ENCODE data around the gene COQ7.

COQ7 gene

GRCh38 chr16:19113577-19114358 is 46.4 kb downstream of the COQ7 start, which contains the start of gene ITPRIPL2:
Gene ITPRIPL2 (plus strand): TSS chr16:19113964. CDS start chr16:19114462, 498 bp downstream.
- DNase-seq: peak; percentile 81

DNA sequence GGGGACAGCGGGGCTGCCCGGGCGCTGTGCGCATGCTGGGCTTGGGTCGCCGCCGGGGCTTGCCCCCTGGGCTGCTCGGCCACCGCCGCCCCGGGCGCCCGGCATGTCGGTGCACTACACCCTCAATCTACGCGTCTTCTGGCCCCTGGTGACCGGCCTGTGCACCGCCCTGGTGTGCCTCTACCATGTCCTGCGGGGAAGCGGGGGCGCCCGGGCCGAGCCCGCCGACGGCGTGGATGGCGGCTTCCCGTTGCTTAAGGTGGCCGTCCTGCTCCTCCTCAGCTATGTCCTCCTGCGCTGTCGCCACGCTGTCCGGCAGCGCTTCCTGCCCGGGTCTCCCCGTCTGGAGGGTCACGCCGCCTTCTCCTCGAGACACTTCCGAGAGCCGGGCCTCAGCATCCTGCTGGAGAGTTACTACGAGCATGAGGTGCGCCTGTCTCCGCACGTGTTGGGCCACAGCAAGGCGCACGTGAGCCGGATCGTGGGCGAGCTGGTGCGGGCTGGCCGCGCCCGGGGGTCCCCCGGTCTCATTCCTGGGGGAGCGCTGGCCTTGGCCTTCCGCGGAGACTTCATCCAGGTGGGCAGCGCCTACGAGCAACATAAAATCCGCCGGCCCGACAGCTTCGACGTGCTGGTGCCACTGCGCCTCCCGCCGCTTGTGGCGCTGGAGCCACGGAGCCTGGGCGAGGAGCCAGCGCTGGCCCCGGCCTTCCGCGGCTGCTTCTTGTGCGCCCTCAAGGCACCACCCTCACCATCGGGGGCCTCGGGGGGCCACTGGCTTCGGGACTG is 47.1 kb downstream of the COQ7 start:
- peak; percentile 76 for DNase-seq

- DNase-seq: no peak
Measured at GRCh38 chr16:19115148-19116021, 48.0 kb downstream of the COQ7 start.

GRCh38 chr16:19116711-19117449 is 49.5 kb downstream of the COQ7 start:
- DNase-seq: no peak

- DNase-seq: no peak
Measured at GRCh38 chr16:19118938-19119431, 51.6 kb downstream of the COQ7 start.

DNA sequence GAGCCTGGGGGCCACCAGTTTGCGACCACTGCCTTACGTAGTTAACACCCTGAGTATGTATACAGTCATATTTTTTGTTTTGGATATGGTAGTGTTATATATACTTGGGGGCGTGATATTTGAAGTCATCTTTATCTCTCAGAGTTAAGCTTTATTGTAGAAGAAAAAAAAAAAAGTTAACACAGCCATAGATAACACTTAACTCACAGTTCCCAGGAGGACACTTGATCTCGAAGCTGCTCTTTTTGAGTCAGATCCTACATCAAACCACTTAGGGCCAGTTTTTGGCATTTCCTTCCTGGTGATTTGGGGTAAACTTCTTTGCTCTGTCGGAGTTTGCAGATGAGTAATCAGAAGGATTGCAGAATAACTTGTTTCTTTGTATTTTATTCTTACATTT is 52.1 kb downstream of the COQ7 start:
- DNase-seq: no peak

DNA sequence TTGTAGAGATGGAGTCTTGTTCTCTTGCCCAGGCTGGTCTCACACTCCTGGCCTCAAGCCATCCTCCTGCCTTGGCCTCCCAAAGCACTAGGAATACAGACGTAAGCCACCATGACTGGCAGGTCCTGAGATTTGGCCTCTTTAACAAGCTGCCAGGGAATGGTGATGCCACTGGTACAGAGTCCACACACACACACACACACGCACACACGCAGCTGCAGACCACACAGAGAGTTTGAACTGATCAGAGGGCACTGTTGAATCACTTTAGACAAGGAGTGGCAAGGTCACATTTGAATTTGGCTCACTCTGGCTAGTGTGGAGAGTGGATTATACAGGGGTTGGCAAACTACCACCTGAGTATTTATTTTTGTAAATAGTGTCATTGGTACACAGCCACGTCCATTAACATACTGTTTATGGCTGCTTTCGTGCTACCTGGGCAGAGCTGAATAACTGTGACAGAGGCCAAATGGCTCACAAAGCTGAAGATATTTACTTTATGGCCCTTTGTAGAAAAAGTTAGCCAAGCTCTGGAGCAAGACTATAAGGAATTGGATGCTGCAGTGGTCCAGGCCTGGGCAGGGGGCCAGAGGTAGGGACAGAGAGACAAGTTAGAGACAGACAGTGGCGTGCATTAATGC is 56.2 kb downstream of the COQ7 start:
- DNase-seq: peak; percentile 28

DNA sequence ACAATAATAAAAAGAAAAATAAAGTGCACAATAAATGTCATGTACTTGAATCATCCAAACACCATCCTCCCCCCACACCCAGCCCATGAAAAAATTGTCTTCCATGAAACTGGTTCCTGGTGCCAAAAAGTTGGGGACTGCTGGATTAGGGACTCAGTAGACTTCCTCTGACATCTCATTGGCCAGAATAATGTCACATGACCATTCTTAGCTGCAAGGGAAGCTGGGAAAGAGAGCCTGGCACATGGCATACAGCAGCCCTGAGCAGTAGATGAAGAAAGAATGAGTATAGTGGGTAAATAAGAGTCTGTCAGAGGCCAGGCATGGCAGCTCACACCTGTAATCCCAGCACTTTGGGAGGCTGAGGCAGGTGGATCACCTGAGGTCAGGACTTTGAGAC is 58.9 kb downstream of the COQ7 start:
- no peak for DNase-seq

DNA sequence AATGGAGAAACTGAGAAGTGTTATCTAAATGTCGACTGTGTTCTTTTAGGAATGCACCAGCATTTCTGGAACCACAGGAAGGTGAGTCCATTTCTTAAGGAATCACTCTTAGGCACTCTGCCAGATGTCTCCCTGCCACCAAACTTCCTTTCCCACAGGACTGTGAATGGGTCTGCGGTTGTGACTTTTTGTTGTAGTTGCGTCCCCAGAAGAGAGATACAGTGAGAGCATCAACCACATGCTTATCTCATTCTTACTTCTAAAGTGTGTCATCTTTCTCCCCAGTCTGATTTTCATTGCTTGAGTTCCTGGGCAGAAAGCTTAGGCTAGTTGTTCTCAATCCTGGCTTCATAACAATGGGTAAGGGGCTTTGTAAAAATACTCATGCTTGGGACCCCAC is 59.8 kb downstream of the COQ7 start:
- no peak for DNase-seq

GRCh38 chr16:19127674-19128131 is 60.3 kb downstream of the COQ7 start:
- no peak for DNase-seq

DNA sequence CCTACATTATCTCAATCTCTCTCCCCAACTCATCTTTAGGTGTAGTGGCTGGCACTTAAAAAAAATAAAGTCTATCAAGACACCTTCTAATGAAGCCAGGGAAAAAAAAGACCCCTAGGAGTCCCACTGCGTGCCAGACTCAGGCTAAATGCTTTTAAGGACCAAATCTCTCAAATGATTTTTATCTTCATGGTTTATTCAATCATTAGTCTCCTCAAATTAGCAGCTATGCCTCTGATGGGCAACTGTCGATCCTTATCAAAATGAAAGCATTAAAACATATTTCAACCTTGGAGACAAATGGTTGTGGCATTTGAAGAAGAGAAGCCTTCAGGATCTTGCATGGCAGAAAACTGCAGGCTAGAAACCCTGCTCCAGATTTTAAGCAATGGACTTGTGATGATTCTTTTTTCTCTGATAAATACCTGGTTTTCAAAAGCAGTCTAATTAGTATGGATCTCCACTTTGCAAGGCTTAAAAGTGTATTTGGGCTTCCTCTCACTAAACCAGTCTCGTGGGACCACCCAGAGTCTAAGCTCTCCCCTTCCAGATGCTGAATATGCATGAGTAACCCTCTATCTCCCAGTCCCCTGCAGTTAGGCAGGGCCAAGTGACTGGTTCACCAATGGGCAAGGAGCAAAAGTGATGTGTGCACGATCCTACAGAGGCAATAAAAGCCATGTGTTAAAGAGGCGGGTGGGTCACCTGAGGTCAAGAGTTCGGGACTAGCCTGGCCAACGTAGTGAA is 61.2 kb downstream of the COQ7 start:
- DNase-seq: peak; percentile 36

Measured in NCI-H69 (cell line).